Measurements from ENCODE around the gene ADH4. TPM values are rescaled to one million over a fixed set of nuclear protein-coding genes. Genes with fewer than 3 reads are reported as not detected.

ADH4 gene
- total and polyA plus RNA-seq, 2 of the 4 experiments (the other 2 are of a cell fraction) = not detected

DNA sequence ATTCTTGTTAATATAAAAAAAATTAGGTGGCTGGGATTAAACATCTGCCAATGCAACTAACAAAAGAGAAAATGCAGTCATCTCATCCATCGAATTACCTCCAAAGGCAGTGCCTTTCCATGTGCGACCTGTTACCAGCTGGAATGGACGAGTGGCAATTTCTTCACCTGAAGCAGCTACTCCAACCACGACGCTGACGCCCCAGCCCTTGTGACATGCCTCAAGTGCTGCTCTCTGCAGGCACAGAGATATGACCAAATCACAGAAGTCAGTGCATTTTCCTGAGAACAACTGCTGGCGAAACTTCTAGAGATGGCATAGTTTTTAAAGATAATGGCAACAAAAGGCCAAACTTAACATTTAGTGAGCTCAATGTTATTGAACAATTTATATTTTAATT, 69.3 kb downstream of the ADH4 start:
- H4K5ac ChIP-seq (ENCODE audit: low read depth, low read length) = no peak overlapping the region
- dilution Hi-C loops (cut with HindIII; ENCODE audit: low sequenced_read_pairs, unreplicated experiment) (no loop called here), intact Hi-C loops (cut with micrococcal nuclease) (no loop called here), in situ Hi-C loops (cut with MboI; ENCODE audit: low sequenced_read_pairs) (loop anchor here (25.0 kb wide), 1 partner anchor 613 kb away; no protein-coding TSS in a partner anchor)
- no peak overlapping the region for H4K91ac ChIP-seq (ENCODE audit: insufficient read depth, low read depth, low read length)
- no peak overlapping the region for H3K4me3 ChIP-seq (ENCODE audit: insufficient read depth, low read depth, low read length)
- peaks cover 3% of the 10 kb centered on the region; the same call in 1 of the 2 replicates for H4K20me1 ChIP-seq (ENCODE audit: insufficient read depth, low read length)
- H2AFZ ChIP-seq (replicated peaks; ENCODE audit: low read length, poor library complexity) = no peak overlapping the region
- no peak overlapping the region for H2AK9ac ChIP-seq (replicated peaks; ENCODE audit: low read depth, low read length, poor library complexity)
- no peaks in the 10 kb centered on the region for H3K27me3 ChIP-seq (ENCODE audit: control insufficient read depth, insufficient read depth, low read length)
- H4K8ac ChIP-seq (ENCODE audit: low read depth in 2 of 2, low read length in 2 of 2) = no peak overlapping the region
- H3K4ac ChIP-seq (ENCODE audit: low read depth, low read length) = no peak overlapping the region
- H2BK5ac ChIP-seq (ENCODE audit: low read depth, low read length, poor library complexity, severe bottlenecking) = no peak overlapping the region
- ChIA-PET CTCF (no interaction called here), POLR2A (ENCODE audit: unreplicated experiment) (interaction anchor here (0.7 kb wide), 1 partner anchor 488 kb away, joined by 10 read pairs; no protein-coding TSS in a partner anchor)
- ATAC-seq (ENCODE audit: low read depth) (no peak), DNase-seq (no peak)
- no peak overlapping the region for H3K56ac ChIP-seq (ENCODE audit: extremely low read depth, insufficient read depth, low read length)
- no peak overlapping the region for H2AK5ac ChIP-seq (ENCODE audit: low read depth, low read length)
- no peak overlapping the region for H3K9ac ChIP-seq (ENCODE audit: low read depth, low read length)
- H2BK120ac ChIP-seq (ENCODE audit: low read depth, low read length) = no peak overlapping the region
- no peak overlapping the region for H2BK15ac ChIP-seq (ENCODE audit: low read depth, low read length)
- H3K79me1 ChIP-seq (ENCODE audit: low read depth in 1 of 2, low read length in 2 of 2) = peaks cover 16 to 24% of the 10 kb centered on the region in 2 experiments
- no peak overlapping the region for H3K18ac ChIP-seq (ENCODE audit: low read depth, low read length)
- no peak overlapping the region for H3K23ac ChIP-seq (ENCODE audit: low read depth, low read length)
- TF ChIP-seq MAFK (IDR thresholded peaks at IDR 0.05; ENCODE audit: low read depth, low read length) (no peak), BHLHE40 (IDR thresholded peaks at IDR 0.05; ENCODE audit: low read depth, low read length) (no peak)
- H3K9me1 ChIP-seq (ENCODE audit: insufficient read depth, low read length) = no peaks in the 10 kb centered on the region
- no peaks in the 10 kb centered on the region for H3K9me3 ChIP-seq (ENCODE audit: control insufficient read depth, insufficient read depth, low read length)
- no peaks in the 10 kb centered on the region; the same call in 1 of the 2 replicates for H3K4me1 ChIP-seq (ENCODE audit: control insufficient read depth, insufficient read depth, low read length)
- no TSS peak for BruUV-seq (replicated peaks)
- peaks cover 53% of the 10 kb centered on the region for H3K36me3 ChIP-seq (ENCODE audit: control insufficient read depth, insufficient read depth, low read length)
- no peak overlapping the region for H3K4me2 ChIP-seq (ENCODE audit: low read depth, low read length)
- no peak overlapping the region for H2BK20ac ChIP-seq (ENCODE audit: low read depth, low read length)
- H3K27ac ChIP-seq (ENCODE audit: insufficient read depth, low read length) = no peak overlapping the region
- 100% methylated on average over 1 of the region's 7 CpGs; no CpG with 5 or more reads in 1 of the 2 experiments for WGBS, 2 experiments (ENCODE audit: extremely low coverage in 2 of 2, insufficient read length in 1 of 2)
- H3K14ac ChIP-seq (replicated peaks; ENCODE audit: low read depth, low read length) = no peak overlapping the region

Other genes with a start within 250 kb of the ADH4 start
- gene EIF4E, start 215.2 kb downstream of the ADH4 start, total RNA-seq (2012; rRNA removed) = 113 and 288 TPM in 2 replicates
- gene EIF4E, start 215.2 kb downstream of the ADH4 start, polyA plus RNA-seq (2012; rRNA removed) = 69.4 and 80.4 TPM in 2 replicates
- gene METAP1, start 148.6 kb downstream of the ADH4 start, total RNA-seq (2012; rRNA removed) = 43.7 and 76.1 TPM in 2 replicates
- gene METAP1, start 148.6 kb downstream of the ADH4 start, polyA plus RNA-seq (2012; rRNA removed) = 38.2 and 47.9 TPM in 2 replicates
- 178 and 246 TPM in 2 replicates for gene ADH5, start 55.5 kb downstream of the ADH4 start, total RNA-seq (2012; rRNA removed)
- 117 and 140 TPM in 2 replicates for gene ADH5, start 55.5 kb downstream of the ADH4 start, polyA plus RNA-seq (2012; rRNA removed)
- gene ADH6, start 74.9 kb upstream of the ADH4 start, total RNA-seq (2012; rRNA removed) = not detected in 2 replicates
- not detected in 2 replicates for gene ADH6, start 74.9 kb upstream of the ADH4 start, polyA plus RNA-seq (2012; rRNA removed)
- gene ADH1A, start 146.7 kb upstream of the ADH4 start, total RNA-seq (2012; rRNA removed) = not detected in 2 replicates
- gene ADH1A, start 146.7 kb upstream of the ADH4 start, polyA plus RNA-seq (2012; rRNA removed) = not detected in 2 replicates
- gene ADH1B, start 177.1 kb upstream of the ADH4 start, total RNA-seq (2012; rRNA removed) = under 0.01 and 0.36 TPM in 2 replicates
- 0.10 and 0.46 TPM in 2 replicates for gene ADH1B, start 177.1 kb upstream of the ADH4 start, polyA plus RNA-seq (2012; rRNA removed)
- not detected in 2 replicates for gene ADH1C, start 208.4 kb upstream of the ADH4 start, total RNA-seq (2012; rRNA removed)
- gene ADH1C, start 208.4 kb upstream of the ADH4 start, polyA plus RNA-seq (2012; rRNA removed) = 0.26 TPM in 1 of 2 replicates, not detected in the other

Data from IMR-90 (cell line).